ENCODE measurements around the gene COX19. TPM values are rescaled to one million over a fixed set of nuclear protein-coding genes. Genes with fewer than 3 reads are reported as not detected.

Gene COX19
- total and polyA plus RNA-seq, 2 of the 13 experiments (the other 11 are each of a cell fraction or from before 2014, with no cell fraction given): 11.5 to 21.7 TPM

- no peak overlapping the region for H2AFZ ChIP-seq (ENCODE audit: low read length)
- intact Hi-C loops (cut with micrococcal nuclease; ENCODE audit: unreplicated experiment): no loop called here
- H4K20me1 ChIP-seq (ENCODE audit: insufficient read depth, low read length): no peaks in the 10 kb centered on the region
- H3K4me2 ChIP-seq (ENCODE audit: low read depth, low read length): peak overlapping the region; percentile 76
- no peaks in the 10 kb centered on the region; a peak in 1 of 5 replicates for H3K36me3 ChIP-seq (replicated peaks in 1 of 2; ENCODE audit: control insufficient read depth in 1 of 2, insufficient read depth in 2 of 2, low read length in 2 of 2)
- 0 out of 2 replicates have a peak overlapping the region, but pooled peaks have one; percentile 36 for H3K9ac ChIP-seq (ENCODE audit: insufficient read depth, low read depth, low read length)
- H3K27ac ChIP-seq (ENCODE audit: extremely low read length, insufficient read depth, low read length): peak overlapping the region; percentile 50
- no TSS peak for BruUV-seq (replicated peaks)
- ChIA-PET POLR2A (interaction anchor here (0.9 kb wide), 1 partner anchor 19 kb away, joined by 3 read pairs; no protein-coding TSS in a partner anchor), CTCF (ENCODE audit: low intra/inter-chr PET ratio, low total read pairs) (no interaction called here)
- in situ Hi-C loops (cut with HindIII; ENCODE audit: extremely low pct_ligation_motif_present, low pct_unique_long_range_greater_than_20kb): no loop called here
- no peaks in the 10 kb centered on the region for H3K9me3 ChIP-seq (ENCODE audit: low read length)
- DNase-seq (ENCODE audit: low spot score) (no peak), FAIRE-seq (no peak), ATAC-seq (peak; percentile 82)
- no peaks in the 10 kb centered on the region for H3K27me3 ChIP-seq (ENCODE audit: control insufficient read depth in 1 of 2, insufficient read depth in 2 of 2, low read length in 2 of 2)
- peak overlapping the region; percentile 21 to 64 (median 35); a peak in 4 of 6 replicates for H3K4me3 ChIP-seq (replicated peaks in 1 of 3; ENCODE audit: insufficient read depth in 1 of 3, low read depth in 2 of 3, low read length in 3 of 3)
- H3K79me2 ChIP-seq (ENCODE audit: insufficient read depth, low read length): no peaks in the 10 kb centered on the region
- 23% methylated on average over 12 of the region's 30 CpGs for WGBS (ENCODE audit: low lambda C conversion rate)
- H3K4me1 ChIP-seq (ENCODE audit: insufficient read depth, low read length): peaks cover 31% of the 10 kb centered on the region
- peak; percentile 43; the same call in 1 of the 2 replicates for TF ChIP-seq ZFX (CRISPR knock-in tag; IDR thresholded peaks at IDR 0.05; ENCODE audit: low read depth)
- TF ChIP-seq ZNF687 (CRISPR knock-in tag; IDR thresholded peaks at IDR 0.05): peak; percentile 84
- TF ChIP-seq SALL1 (CRISPR knock-in tag; IDR thresholded peaks at IDR 0.05): peak; percentile 38; the same call in 1 of the 2 replicates
- no peak for TF ChIP-seq ZNF597 (CRISPR knock-in tag; IDR thresholded peaks at IDR 0.05)
- TF ChIP-seq ZBTB33 (CRISPR knock-in tag; IDR thresholded peaks at IDR 0.05): peak; percentile 77
- 0 out of 2 replicates have a peak, but pooled peaks have one; percentile 11 for TF ChIP-seq RXRB (CRISPR knock-in tag; IDR thresholded peaks at IDR 0.05; ENCODE audit: borderline replicate concordance)
- TF ChIP-seq ZNF160 (CRISPR knock-in tag; IDR thresholded peaks at IDR 0.05): 0 out of 2 replicates have a peak, but pooled peaks have one; percentile 43
- TF ChIP-seq ZNF281 (CRISPR knock-in tag; IDR thresholded peaks at IDR 0.05; ENCODE audit: borderline replicate concordance): peak; percentile 72; the same call in 1 of the 2 replicates
- TF ChIP-seq BHLHE40 (IDR thresholded peaks at IDR 0.05; ENCODE audit: low read length): no peak; the same call in 1 of the 2 replicates
- no peak for TF ChIP-seq ZMAT3 (CRISPR knock-in tag; conservative IDR thresholded peaks at IDR 0.05)
- TF ChIP-seq RNF2 (conservative IDR thresholded peaks at IDR 0.05; ENCODE audit: low read depth): no peak
- TF ChIP-seq HCFC1 (IDR thresholded peaks at IDR 0.05; ENCODE audit: low read depth, low read length): no peak
- no peak for TF ChIP-seq AKAP8 (CRISPR knock-in tag; IDR thresholded peaks at IDR 0.05)
These were observed 29.6 kb downstream of the COX19 start for GRCh38 chr7:945556-946255.
